Erythroblast (primary cell): ENCODE data around the gene ORM2.
"Not testable (repeated sequence)": the region's sequence is repeated elsewhere in the genome, so short reads cannot be mapped to it uniquely, and the experiment has no call there.

ENCODE experiments used
- DNase-seq, 2 experiments: peaks; one replicate each; lab custom pipeline; 2025; lab: John Stamatoyannopoulos, UW
- GATA1 ChIP-seq: IDR thresholded peaks from 2 replicates; pipeline ENCODE4 v1.6.1; 2011; ENCODE audit warnings: low read depth, mild to moderate bottlenecking, control low read depth, low read length, moderate library complexity
- POLR2A ChIP-seq: IDR thresholded peaks from 2 replicates; pipeline ENCODE4 v1.6.1; 2011; ENCODE audit warnings: mild to moderate bottlenecking, low read length

ORM2 gene

DNA sequence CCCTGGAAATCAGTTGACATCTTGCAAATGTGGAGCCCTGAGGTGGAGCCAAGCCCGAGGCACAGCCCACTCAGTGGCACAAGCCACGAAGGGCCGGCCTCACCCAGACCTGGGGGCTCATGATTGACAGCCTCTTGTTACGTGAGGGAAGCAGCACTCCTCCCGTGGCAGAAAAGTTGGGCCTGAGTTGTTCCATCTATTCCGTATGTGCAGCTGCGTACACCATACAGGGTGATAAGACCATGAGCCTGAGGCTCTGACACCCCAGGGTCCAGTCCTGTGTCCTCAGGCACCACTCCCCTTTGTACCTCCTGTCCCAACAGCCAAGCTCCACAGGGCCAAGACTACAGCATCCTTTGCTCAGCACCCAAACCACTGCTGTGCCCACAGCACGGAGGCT is 1.9 kb upstream of the ORM2 start:
- TF ChIP-seq GATA1, result no peak
- TF ChIP-seq POLR2A, result no peak

DNA sequence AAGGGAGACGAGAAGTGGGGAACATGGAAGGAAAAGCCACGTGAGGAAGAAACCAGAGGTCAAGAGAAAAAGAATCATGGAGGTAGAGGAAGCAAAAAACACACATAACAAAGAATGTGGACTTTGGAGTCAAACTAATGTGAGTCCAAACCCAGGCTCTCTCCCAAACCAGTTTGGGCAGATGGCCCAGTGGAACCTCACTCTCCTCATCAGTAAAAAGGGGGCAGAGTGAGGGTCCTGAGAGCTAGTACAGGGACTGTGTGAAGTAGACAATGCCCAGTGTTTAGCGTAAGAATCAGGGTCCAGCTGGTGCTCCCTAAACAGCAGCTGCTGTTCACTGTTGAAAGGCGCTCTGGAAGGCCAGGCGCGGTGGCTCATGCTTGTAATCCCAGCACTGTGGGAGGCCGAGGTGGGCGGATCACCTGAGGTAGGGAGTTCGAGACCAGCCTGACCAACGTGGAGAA is 1.3 kb upstream of the ORM2 start:
- not testable (repeated sequence) for DNase-seq

More for the DNA sequence above, 1.9 kb upstream of the ORM2 start:
- DNase-seq, result no peak

DNA sequence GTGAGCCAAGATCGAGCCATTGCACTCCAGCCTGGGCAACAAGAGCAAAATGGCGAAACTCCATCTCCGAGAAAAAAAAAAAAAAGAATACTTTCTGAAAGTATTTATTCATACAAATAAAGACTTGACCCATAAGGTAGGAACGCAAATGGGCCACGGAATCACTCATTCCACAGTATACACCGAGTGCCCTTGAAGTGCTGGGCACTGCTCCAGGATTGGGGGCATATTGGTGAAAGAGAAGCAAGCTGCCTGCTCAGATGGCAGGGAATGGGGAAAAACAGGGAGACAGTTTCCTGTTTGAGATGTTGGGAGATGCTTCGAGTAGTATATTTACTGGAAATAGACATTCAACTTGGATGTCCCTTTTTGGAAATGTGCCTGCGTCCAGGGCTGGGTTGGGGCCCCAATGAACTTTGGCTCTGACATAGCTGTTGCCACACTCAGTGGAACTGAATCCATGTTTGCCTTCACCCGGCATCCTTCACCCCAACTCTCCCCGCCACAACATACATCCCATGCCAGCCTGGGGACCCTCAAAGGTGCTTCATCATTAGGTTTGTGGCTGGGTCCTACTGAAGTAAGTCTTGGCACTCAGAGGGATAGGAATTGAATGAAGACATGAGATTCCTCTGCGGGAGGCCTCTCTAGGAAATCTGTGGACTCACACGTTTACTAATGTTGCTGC is 588 bp upstream of the ORM2 start:
- not testable (repeated sequence) for DNase-seq

DNA sequence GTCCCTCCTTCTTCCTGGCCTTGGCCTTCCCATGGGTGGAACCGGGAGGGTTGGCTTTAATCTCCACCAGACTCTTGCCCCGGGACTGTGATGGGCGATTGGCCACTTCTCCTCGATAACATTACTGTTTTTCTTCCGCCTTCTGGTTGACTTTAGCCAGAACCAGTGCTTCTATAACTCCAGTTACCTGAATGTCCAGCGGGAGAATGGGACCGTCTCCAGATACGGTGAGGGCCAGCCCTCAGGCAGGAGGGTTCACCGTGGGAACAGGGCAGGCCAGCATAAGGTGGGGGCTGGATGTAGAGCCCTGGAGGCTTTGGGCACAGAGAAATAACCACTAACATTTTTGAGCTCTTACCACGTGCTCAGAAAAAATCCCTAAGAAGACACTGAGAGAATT is 967 bp downstream of the ORM2 start:
- TF ChIP-seq POLR2A, result no peak
- TF ChIP-seq GATA1, result no peak

DNA sequence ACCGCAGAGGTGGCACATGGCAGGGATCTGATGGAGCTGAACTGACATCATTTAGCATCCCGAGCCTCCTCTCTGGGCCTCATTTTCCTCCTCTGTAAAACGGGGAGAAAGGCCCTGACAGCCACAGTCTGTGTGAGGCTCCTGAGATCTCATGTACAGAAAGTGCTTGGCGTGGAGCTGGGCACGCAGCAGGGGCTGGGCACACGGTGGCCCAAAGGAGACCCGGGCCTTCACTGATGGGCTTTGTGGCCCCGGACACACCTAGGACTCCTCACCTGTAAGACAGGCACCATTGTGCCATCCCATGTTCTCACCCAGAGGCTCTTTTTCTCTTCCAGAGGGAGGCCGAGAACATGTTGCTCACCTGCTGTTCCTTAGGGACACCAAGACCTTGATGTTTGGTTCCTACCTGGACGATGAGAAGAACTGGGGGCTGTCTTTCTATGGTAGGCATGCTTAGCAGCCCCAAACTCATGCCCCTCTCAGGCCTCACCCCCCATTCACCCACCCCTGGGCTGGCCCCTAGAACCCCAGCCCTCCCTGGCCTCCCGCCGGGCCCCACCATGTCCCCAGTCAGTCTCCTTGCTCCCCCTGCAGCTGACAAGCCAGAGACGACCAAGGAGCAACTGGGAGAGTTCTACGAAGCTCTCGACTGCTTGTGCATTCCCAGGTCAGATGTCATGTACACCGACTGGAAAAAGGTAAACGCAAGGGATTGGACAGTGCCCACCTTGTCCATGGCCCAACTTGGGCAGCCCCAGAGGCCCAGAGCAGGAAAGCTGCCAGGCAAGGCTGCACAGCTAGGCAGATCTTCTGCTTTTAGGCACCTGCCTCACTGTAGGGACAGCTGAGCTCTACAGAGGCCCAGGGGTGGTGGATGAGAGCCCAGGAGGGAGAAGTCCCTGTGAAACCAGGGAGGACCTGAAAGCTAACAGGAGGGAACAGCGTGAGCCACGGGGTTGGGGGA is 1.8 kb downstream of the ORM2 start:
- DNase-seq, result not testable (repeated sequence)

More for the DNA sequence above, 967 bp downstream of the ORM2 start:
- no peak for DNase-seq

DNA sequence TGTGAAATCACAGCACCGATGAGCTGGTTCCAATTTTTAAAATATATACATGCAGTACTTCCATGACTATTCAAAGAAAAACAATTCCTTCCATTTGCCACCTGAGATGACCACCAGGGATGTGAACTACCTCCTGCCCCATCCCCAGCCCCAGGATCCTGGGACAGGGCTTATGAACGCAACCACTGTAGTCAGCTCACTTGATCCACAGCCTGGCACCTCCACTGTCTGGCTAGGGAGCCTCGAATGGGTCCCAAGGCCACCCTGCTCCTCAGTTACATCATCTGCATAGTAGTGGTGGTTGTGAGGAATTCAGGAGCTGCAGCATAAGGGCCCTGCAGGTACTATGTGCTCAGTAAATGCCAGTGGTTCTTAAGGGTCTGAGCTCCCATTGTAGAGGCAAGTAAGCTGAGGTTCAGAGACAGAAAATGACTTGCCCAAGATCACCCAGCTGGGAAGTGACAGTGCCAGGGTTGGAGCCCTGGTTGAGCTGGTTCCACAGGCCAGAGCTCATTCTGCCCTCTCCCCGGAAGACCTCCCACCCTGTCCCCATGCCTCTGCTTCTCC is 2.9 kb downstream of the ORM2 start:
- not testable (repeated sequence) for DNase-seq

DNA sequence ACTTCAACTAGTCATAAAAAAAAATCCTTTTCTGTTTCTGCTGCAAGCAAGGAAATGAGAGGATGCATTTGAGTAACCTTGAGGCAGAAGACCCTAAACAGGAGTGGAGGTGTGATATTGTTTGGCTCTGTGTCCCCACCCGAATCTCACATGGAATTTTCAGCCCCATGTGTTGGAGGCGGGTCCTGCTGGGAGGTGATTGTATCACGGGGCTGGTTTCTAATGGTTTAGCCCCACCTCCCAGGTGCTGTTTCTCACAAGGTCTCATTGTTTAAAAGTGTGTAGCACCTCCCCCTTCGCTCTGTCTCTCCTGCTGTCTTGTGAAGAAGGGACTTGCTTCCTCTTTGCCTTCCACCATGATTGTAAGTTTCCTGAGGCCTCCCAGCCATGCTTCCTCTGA is 4.0 kb downstream of the ORM2 start:
- DNase-seq, result not testable (repeated sequence)

DNA sequence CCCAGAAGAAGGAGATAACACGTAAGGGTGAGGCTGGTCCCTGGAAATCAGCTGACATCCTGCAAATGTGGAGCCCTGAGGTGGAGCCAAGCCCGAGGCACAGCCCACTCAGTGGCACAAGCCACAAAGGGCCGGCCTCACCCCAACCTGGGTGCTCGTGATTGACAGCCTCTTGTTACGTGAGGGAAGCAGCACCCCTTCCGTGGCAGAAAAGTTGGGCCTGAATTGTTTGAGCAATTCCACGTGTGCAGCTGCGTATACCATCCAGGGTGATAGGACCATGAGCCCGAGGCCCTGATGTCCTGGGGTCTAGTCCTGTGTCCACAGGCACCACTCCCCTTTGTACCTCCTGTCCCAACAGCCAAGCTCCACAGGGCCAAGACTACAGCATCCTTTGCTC is 4.8 kb downstream of the ORM2 start:
- DNase-seq, result no peak
- TF ChIP-seq GATA1 (no peak), POLR2A (no peak)

DNA sequence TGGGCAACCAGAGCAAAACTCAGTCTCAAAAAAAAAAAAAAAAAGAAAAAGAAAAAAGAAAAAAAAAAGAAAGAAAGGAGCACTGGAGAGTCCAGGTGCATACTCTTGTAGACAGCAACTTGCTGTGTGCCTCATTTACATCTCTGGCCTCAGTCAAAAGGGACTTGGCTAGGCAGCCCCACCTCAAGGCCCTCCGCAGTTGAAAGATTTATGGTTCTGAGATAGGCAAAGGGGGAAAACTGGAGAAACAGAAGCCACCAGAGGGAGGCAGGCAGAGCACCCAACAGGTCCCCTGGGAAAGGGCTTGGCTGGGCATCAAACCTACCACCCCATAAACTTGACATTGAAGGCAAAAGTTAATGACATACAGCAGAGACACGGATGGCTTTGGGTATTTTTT is 6.1 kb downstream of the ORM2 start:
- no peak for TF ChIP-seq POLR2A
- DNase-seq, result no peak

DNA sequence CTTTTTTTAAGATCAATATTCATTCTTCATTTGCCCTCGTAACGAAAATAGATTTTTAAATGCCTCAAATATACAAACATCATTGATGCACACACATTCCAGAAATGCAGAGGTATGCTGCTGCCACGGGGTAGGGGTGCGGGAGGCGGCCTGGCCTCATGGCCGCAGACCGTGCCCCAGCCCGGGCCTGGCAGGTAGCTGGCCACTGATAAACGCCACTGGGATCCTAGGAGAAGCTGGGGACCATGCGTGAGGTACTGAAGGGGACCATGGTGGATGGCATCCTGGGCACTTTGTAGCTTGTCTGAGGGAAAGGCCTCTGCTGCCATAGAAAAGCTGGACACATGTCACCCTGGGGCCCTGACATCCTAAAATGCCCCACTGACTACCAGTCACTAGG is 6.5 kb downstream of the ORM2 start:
- DNase-seq, result no peak
- no peak for TF ChIP-seq POLR2A
- TF ChIP-seq GATA1, result no peak

DNA sequence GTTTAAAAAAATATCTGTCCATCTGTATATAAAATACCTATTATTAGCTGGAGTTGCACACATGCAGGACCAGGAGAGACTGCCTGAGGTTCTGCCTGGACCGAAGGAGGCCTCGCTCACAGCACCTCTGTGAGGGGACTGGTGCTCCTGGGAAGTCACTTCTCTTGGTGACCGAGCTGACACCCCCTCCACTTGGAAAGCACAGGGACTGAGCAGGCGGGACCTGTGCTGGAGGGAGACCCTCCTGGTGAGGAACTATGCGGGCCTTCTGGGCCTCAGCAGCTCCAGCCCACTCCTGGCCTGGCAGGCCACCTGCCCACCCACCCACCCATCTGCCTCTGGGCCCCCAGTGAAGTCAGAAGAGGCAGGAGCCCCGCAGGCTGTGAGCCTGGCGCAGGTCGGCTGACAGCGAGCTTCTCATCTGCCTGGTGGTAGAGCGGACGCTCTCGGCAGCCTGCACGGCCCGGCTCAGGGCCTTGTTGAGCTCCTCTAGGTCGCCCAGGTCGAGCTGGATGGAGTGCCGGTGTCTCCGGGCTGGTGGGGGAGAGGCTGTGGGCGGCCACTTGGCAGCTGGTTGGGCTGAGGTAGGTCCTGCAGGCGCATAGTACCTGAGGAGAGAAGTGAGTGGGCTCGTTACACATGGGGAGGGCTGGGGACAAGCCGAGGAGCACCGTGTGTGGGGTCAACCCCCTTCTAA is 7.2 kb downstream of the ORM2 start:
- TF ChIP-seq POLR2A (no peak), GATA1 (no peak)
- DNase-seq, result no peak

DNA sequence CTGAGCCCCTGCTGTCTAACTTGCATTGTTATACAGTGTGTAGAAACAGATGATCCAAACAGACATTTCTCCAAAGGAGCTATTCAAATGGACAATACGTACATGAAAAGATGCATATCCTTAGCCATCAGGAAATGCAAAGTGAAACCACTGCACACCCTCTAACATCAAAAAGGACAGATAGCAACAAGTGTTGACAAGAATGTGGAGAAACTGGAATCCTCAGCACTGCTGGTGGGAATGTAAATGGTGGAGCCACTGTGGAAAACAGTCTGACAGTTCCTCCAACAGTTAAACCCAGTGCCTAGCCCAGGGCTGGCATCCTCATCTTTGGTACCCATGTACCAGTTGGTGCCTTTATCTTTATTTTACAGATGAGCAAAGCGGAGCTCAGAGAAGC is 8.5 kb downstream of the ORM2 start:
- TF ChIP-seq POLR2A (no peak), GATA1 (no peak)
- no peak for DNase-seq

DNA sequence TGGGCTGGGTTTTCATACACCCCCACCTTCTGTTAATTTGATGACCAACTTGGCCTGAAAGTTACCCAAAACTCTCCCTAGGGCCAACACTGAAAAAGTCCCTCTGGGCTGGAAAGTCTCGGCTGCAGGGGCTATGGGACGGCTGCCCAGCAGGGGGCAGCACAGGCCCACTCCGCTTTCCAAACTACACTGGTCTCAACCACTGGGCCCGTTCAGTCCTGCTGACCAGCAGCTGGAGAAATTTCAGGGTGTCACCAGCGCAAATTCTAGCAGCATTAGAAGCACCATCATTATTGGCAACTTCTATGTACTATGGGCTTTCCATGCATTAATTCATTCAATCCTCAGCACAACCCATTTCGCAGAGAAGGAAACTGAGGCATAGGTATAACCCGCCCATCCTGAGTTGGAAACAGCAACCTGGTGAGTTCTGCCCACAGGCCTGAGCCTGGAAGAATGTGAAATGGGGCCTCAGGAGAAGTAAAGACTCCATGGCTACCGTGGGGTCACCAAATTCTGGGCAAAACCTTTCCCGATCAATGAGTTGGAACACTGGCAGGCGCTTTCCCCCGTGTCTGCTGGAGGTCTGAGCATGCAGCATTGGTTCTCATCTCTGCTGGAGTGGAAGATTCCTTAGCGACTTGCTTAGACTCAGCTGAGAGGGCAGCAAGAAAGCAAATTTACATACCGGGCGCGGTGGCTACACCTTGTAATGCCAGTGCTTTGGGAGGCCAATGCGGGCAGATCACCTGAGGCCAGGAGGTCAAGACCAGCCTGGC is 9.7 kb downstream of the ORM2 start:
- TF ChIP-seq POLR2A, result no peak
- TF ChIP-seq GATA1, result no peak
- peak; percentile 27 to 56 for DNase-seq
